Omental fat pad (tissue), 4 donors: ENCODE results near the gene ABCG8. TPM values are rescaled to one million over a fixed set of nuclear protein-coding genes. Genes with fewer than 3 reads are reported as not detected.

Experiments used
- ATAC-seq: fragments of 150-250 bp; one replicate; pipeline ENCODE4 v1.9.1; 2016; ENCODE audit warnings: mild to moderate bottlenecking, moderate library complexity; ENCODE audit not compliant: low FRiP score
- DNase-seq: peaks from one replicate; pipeline ENCODE4 v3.0.0-alpha.2; 2019; ENCODE audit warnings: low spot score
- total RNA-seq, 4 donors: library from RNA; depleted of rRNA; stranded (reverse); fragments of >200 nt; gene quantifications; one replicate each; pipeline ENCODE4 v1.1.0, GENCODE V29; 2016
- TF ChIP-seq, protein P1 (sequence below), 3 donors: fragments of 450-650 bp; IDR thresholded peaks; one replicate each; pipeline ENCODE4 v1.5.1; 2016 to 2017; ENCODE audit warnings: antibody characterized with exemption in 3 of 3, mild to moderate bottlenecking in 3 of 3, moderate library complexity in 2 of 3

ABCG8 gene
- total RNA-seq, 4 donors from 2014 or later = 0.16 TPM; not detected in 3

- ATAC-seq = no peak
- TF ChIP-seq, protein P1, sequence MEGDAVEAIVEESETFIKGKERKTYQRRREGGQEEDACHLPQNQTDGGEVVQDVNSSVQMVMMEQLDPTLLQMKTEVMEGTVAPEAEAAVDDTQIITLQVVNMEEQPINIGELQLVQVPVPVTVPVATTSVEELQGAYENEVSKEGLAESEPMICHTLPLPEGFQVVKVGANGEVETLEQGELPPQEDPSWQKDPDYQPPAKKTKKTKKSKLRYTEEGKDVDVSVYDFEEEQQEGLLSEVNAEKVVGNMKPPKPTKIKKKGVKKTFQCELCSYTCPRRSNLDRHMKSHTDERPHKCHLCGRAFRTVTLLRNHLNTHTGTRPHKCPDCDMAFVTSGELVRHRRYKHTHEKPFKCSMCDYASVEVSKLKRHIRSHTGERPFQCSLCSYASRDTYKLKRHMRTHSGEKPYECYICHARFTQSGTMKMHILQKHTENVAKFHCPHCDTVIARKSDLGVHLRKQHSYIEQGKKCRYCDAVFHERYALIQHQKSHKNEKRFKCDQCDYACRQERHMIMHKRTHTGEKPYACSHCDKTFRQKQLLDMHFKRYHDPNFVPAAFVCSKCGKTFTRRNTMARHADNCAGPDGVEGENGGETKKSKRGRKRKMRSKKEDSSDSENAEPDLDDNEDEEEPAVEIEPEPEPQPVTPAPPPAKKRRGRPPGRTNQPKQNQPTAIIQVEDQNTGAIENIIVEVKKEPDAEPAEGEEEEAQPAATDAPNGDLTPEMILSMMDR (IDR thresholded peaks at IDR 0.05) = no peak
- DNase-seq = no peak
Measured at GRCh38 chr2:43798300-43798699, 40.5 kb upstream of the ABCG8 start.

DNA sequence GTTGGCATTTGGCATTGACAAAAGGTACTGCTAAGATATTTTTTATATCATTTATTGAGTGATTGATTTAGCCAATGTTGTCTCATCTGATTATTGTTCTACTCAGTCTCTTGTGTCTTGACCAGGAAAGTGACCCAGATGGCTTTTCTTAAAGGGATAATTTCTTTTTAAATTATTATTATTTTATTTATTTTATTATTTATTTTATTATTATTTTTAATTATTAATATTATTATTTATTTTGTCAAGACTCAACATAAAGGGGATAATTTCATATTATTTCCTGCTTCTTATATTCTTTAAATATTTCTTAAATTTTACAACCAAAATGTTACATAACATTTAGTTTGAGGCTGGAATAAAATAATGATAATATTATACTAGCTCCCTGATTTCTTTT lies 37.9 kb upstream of the ABCG8 start:
- TF ChIP-seq, protein P1 (IDR thresholded peaks at IDR 0.05) = no peak
- no peak for DNase-seq
- no peak for ATAC-seq

DNA sequence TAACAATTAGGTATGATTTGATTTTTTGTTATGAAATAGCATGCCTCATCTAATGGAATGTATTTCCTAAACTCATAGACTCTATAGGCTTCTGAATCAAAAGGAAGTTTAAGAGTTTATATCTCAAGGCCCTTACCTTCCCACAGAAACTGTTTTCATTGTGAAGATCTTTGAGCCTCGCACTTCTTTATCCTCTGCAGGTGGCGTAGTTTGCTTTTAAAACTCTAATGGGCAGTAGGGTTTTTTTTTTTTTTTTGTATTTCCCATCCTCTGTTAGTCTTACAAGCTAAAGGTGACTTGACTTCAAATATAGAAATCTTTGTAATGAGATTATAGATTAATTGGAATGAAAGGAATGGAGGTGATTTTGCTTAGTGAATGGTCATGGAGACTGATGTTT lies 36.6 kb upstream of the ABCG8 start:
- no peak for DNase-seq
- ATAC-seq = no peak
- TF ChIP-seq, protein P1 (IDR thresholded peaks at IDR 0.05) = no peak

- ATAC-seq (no peak), DNase-seq (no peak)
- TF ChIP-seq, protein P1 (IDR thresholded peaks at IDR 0.05) = no peak
Measured at GRCh38 chr2:43803113-43803512, 35.7 kb upstream of the ABCG8 start.

- DNase-seq (no peak), ATAC-seq (no peak)
- TF ChIP-seq, protein P1 (IDR thresholded peaks at IDR 0.05) = no peak
Measured at GRCh38 chr2:43806719-43807031, 32.1 kb upstream of the ABCG8 start.

- DNase-seq = no peak
- ATAC-seq = no peak
- TF ChIP-seq, protein P1 (IDR thresholded peaks at IDR 0.05) = no peak
Measured at GRCh38 chr2:43810452-43810851, 28.3 kb upstream of the ABCG8 start.

DNA sequence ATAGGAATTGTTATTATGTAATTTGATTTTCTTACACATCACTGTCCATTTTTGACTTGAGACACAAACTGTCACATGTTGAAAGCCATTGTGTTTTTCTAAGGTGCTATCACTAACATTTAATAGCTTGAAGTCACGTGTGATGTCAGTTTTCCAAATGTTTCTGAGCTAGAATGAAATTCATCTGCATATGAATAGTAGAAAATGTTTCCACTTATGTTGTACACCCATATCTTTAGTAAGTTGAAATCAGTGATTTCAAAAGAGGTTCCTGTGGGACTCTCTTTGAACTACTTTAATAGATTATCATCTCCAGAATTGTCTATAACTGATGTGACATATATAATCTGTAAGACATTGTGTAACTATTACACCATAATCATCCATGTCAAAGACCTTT lies 27.9 kb upstream of the ABCG8 start:
- TF ChIP-seq, protein P1 (IDR thresholded peaks at IDR 0.05) = no peak
- DNase-seq (no peak), ATAC-seq (no peak)
